Measurements from ENCODE around the gene ECT2.

ECT2 gene

GRCh38 chr3:172869368-172869771 is 118.8 kb downstream of the ECT2 start:
- DNase-seq = no peak

- DNase-seq = no peak
Measured at GRCh38 chr3:172869784-172870518, 119.4 kb downstream of the ECT2 start.
